GM12878 (cell line): ENCODE results near the gene NMRK2. TPM values are rescaled to one million over a fixed set of nuclear protein-coding genes. Genes with fewer than 3 reads are reported as not detected.

Experiments
- ATAC-seq: fragments of 200-7000 bp; cut with Tn5 transposase; 3 replicates; pipeline ENCODE4 v1.9.1; 2020; ENCODE audit warnings: mild to moderate bottlenecking, moderate library complexity
- BruUV-seq: library from RNA; stranded (reverse); fragments of 400-500 nt; replicated peaks from 2 replicates; lab custom pipeline; 2021; lab: Mats Ljungman, UMichigan
- CTCF ChIA-PET: fragments of 300-600 bp; sonication (Branson Sonifier 250); formaldehyde crosslinking; extraction: SDS; loops from one replicate; lab custom pipeline; 2021; ENCODE audit warnings: inconsistent platforms; lab: Yijun Ruan, JAX
- POLR2A ChIA-PET: fragments of 350-600 bp; formaldehyde crosslinking; extraction: SDS; loops from one replicate; lab custom pipeline; 2021; ENCODE audit warnings: inconsistent platforms; lab: Charles Lee
- RAD21 ChIA-PET: fragments of 300-600 bp; sonication (Branson Sonifier 250); formaldehyde crosslinking; loops from one replicate; lab custom pipeline; 2023; ENCODE audit warnings: antibody characterized with exemption; ENCODE audit not compliant: unreplicated experiment; lab: Charles Lee
- SMC1A ChIA-PET: fragments of 300-600 bp; sonication (Branson Sonifier 250); formaldehyde crosslinking; loops from one replicate; lab custom pipeline; 2023; ENCODE audit not compliant: unreplicated experiment, uncharacterized antibody; lab: Charles Lee
- DNase-seq: peaks from one replicate; pipeline ENCODE4 v3.0.0-alpha.2; 2011; ENCODE audit warnings: low read depth, low spot score
- FAIRE-seq: peaks from 3 replicates; lab custom pipeline; 2011; peaks lifted over from hg19 to GRCh38; lab: Jason Lieb, UNC
- H2AFZ ChIP-seq: 2 replicates; pipeline ENCODE4 v1.6.0; 2011; ENCODE audit warnings: low read depth, low read length, control low read depth; ENCODE audit not compliant: control insufficient read depth
- H3K27ac ChIP-seq: 2 replicates; pipeline ENCODE4 v1.5.1; 2011; ENCODE audit warnings: control low read depth; ENCODE audit not compliant: control insufficient read depth, insufficient read depth
- H3K27me3 ChIP-seq, 2 experiments: replicated peaks in 1 of 2; 2 replicates each; pipeline versions ENCODE4 v1.6.0 to v1.6.1; 2011; ENCODE audit warnings: low read length in 1 of 2; ENCODE audit not compliant: control insufficient read depth in 2 of 2, insufficient read depth in 2 of 2
- H3K36me3 ChIP-seq, 2 experiments: 2 replicates each; pipeline ENCODE4 v1.5.1; 2011; ENCODE audit warnings: low read length in 1 of 2; ENCODE audit not compliant: control insufficient read depth in 2 of 2, insufficient read depth in 2 of 2
- H3K4me1 ChIP-seq: 2 replicates; pipeline ENCODE4 v1.6.1; 2011; ENCODE audit warnings: mild to moderate bottlenecking, low read length, moderate library complexity, mixed read lengths; ENCODE audit not compliant: control insufficient read depth, insufficient read depth
- H3K4me2 ChIP-seq: 2 replicates; pipeline ENCODE4 v1.6.0; 2011; ENCODE audit warnings: control low read depth; ENCODE audit not compliant: control insufficient read depth, insufficient read depth
- H3K4me3 ChIP-seq: fragments of 200-600 bp; sonication (generic); 2 replicates; pipeline ENCODE4 v1.5.1; 2016
- H3K79me2 ChIP-seq: 2 replicates; pipeline ENCODE4 v1.6.0; 2011; ENCODE audit warnings: low read length; ENCODE audit not compliant: control insufficient read depth, insufficient read depth
- H3K9ac ChIP-seq: 2 replicates; pipeline ENCODE4 v1.8.0; 2011; ENCODE audit warnings: low read length, control low read depth, mixed read lengths; ENCODE audit not compliant: control insufficient read depth, insufficient read depth
- H3K9me3 ChIP-seq: replicated peaks from 3 replicates; pipeline ENCODE4 v1.5.1; 2011; ENCODE audit warnings: mild to moderate bottlenecking, low read length; ENCODE audit not compliant: control insufficient read depth, insufficient read depth
- H4K20me1 ChIP-seq: 2 replicates; pipeline ENCODE4 v1.6.0; 2011; ENCODE audit not compliant: control insufficient read depth, insufficient read depth
- BCLAF1 ChIP-seq: fragments of 450-650 bp; IDR thresholded peaks from 2 replicates; pipeline ENCODE4 v1.6.1; 2017; ENCODE audit warnings: antibody characterized with exemption, mild to moderate bottlenecking, moderate library complexity
- EZH2 ChIP-seq: IDR thresholded peaks from 2 replicates; pipeline ENCODE4 v1.6.1; 2012; ENCODE audit warnings: low read depth, mild to moderate bottlenecking, control low read depth, inconsistent platforms, low read length, borderline replicate concordance; ENCODE audit not compliant: control insufficient read depth
- HDAC2 ChIP-seq: fragments of 200-600 bp; sonication (generic); IDR thresholded peaks from 2 replicates; pipeline ENCODE4 v1.6.1; 2017
- JUNB ChIP-seq: IDR thresholded peaks from 2 replicates; pipeline ENCODE4 v1.6.1; 2016; ENCODE audit warnings: antibody characterized with exemption, mild to moderate bottlenecking
- JUND ChIP-seq: IDR thresholded peaks from 2 replicates; pipeline ENCODE4 v1.6.1; 2012; ENCODE audit warnings: low read depth, mild to moderate bottlenecking, low read length, improper control_type of control experiment, moderate library complexity
- MTA2 ChIP-seq: fragments of 450-650 bp; IDR thresholded peaks from 2 replicates; pipeline ENCODE4 v1.6.1; 2016; ENCODE audit warnings: low read depth, mild to moderate bottlenecking, moderate library complexity
- MXI1 ChIP-seq: fragments of 150-350 bp; IDR thresholded peaks from 2 replicates; pipeline ENCODE4 v1.6.1; 2011; ENCODE audit warnings: low read depth, mild to moderate bottlenecking, inconsistent platforms, low read length, improper control_type of control experiment
- POLR2A ChIP-seq: IDR thresholded peaks from 2 replicates; pipeline ENCODE4 v1.6.1; 2011; ENCODE audit warnings: low read depth, mild to moderate bottlenecking, low read length
- POLR2AphosphoS2 ChIP-seq: IDR thresholded peaks from 2 replicates; pipeline ENCODE4 v1.6.1; 2011; ENCODE audit warnings: low read depth, mild to moderate bottlenecking, low read length, improper control_type of control experiment, moderate library complexity
- POLR2AphosphoS5 ChIP-seq: IDR thresholded peaks from 2 replicates; pipeline ENCODE4 v1.6.1; 2011; ENCODE audit warnings: mild to moderate bottlenecking, low read length, inconsistent platforms
- RELA ChIP-seq: fragments of 450-650 bp; IDR thresholded peaks from 2 replicates; pipeline ENCODE4 v1.8.0; 2014; ENCODE audit warnings: borderline replicate concordance; ENCODE audit not compliant: partially characterized antibody
- SP1 ChIP-seq: IDR thresholded peaks from one replicate; pipeline ENCODE4 v1.6.1; 2011; ENCODE audit warnings: low read depth, low read length
- TCF7 ChIP-seq: IDR thresholded peaks from 2 replicates; pipeline ENCODE4 v1.6.1; 2014; ENCODE audit warnings: antibody characterized with exemption, borderline replicate concordance
- WGBS: methylation state at CpG from one replicate; pipeline ENCODE4 v1.1.6; 2016; ENCODE audit warnings: low lambda C conversion rate; ENCODE audit not compliant: insufficient replicate concordance, insufficient coverage; ENCODE audit errors: missing lambda C conversion rate; 5-methylcytosine and 5-hydroxymethylcytosine counted together
- in situ Hi-C: fragments of 300-500 bp; cut with MboI; formaldehyde crosslinking; loops from 9 replicates; pipeline ENCODE4 v1.14.3; 2018; ENCODE audit warnings: mixed read lengths
- intact Hi-C: fragments of 100-400 bp; cut with micrococcal nuclease; formaldehyde crosslinking; loops from one replicate; pipeline ENCODE4 v1.14.2; 2022; ENCODE audit not compliant: unreplicated experiment
- polyA plus RNA-seq, 11 experiments: library from polyadenylated mRNA; depleted of rRNA in 4 of 11; unstranded in 6 of 11; stranded (reverse) in 5 of 11; fragments of >200 nt; fragmentation: Nextera tagmentation in 4 of 11; fragmentation: Illumina TruSeq in 1 of 11; extraction: Ambion mirVana in 4 of 11; extraction: Trizol in 1 of 11; gene quantifications; 1 replicate in 1 of 11; 2 replicates in 10 of 11; pipeline versions ENCODE4 v1.2.1 to v1.2.3, GENCODE V29; 2011 to 2016; ENCODE audit warnings: inconsistent platforms in 2 of 11, missing spikeins in 2 of 11, low read depth in 1 of 11
- total RNA-seq, 4 experiments: library from RNA; depleted of rRNA in 3 of 4; stranded (reverse); fragments of >200 nt in 3 of 4; fragmentation: Illumina TruSeq in 1 of 4; extraction: Trizol in 1 of 4; gene quantifications; 2 replicates each; pipeline versions ENCODE4 v1.2.1 to v1.2.3, GENCODE V29; 2013 to 2021

NMRK2 gene
- total and polyA plus RNA-seq, 10 of the 15 experiments (the other 5 are each of a cell fraction or from before 2014, with no cell fraction given), result 0.14 to 0.15 TPM; not detected in 8

- in situ Hi-C loops, result no loop called here
- POLR2A ChIA-PET, result no interaction called here
- ATAC-seq (no peak), FAIRE-seq (no peak), DNase-seq (no peak)
- Histone ChIP-seq H3K9ac (no peak overlapping the region), H3K4me3 (peak overlapping the region; percentile 29; the same call in 1 of the 2 replicates), H3K36me3 (peaks cover 53 to 72% of the 10 kb centered on the region in 2 experiments), H3K27me3 (no peaks in the 10 kb centered on the region), H3K4me2 (peak overlapping the region; percentile 89), H4K20me1 (peaks cover 51% of the 10 kb centered on the region), H3K79me2 (peaks cover 79% of the 10 kb centered on the region), H3K4me1 (peaks cover 10% of the 10 kb centered on the region), H2AFZ (no peak overlapping the region), H3K9me3 (no peaks in the 10 kb centered on the region), H3K27ac (no peak overlapping the region)
- 87% methylated on average over 10 of the region's 10 CpGs for WGBS
- SMC1A ChIA-PET, result no interaction called here
- RAD21 ChIA-PET, result no interaction called here
- no TSS peak for BruUV-seq
- TF ChIP-seq JUNB (no peak), JUND (no peak), POLR2AphosphoS2 (0 out of 2 replicates have a peak, but pooled peaks have one; percentile 18), POLR2A (peak; percentile 53), POLR2AphosphoS5 (peak; percentile 5; the same call in 1 of the 2 replicates)
- intact Hi-C loops, result no loop called here
- CTCF ChIA-PET, result interaction anchor here (1.7 kb wide), 1 partner anchor 10 kb away, joined by 3 read pairs; the partner anchor contains the start of gene DAPK3
These were observed 48.5 kb downstream of the NMRK2 start for GRCh38 chr19:3981373-3981735.

GRCh38 chr19:3981736-3982681 is 49.1 kb downstream of the NMRK2 start:
- DNase-seq (no peak), ATAC-seq (no peak), FAIRE-seq (no peak)
- POLR2A ChIA-PET, result interaction anchor here (1.9 kb wide), 1 partner anchor 11 kb away, joined by 8 read pairs; the partner anchor contains the start of gene DAPK3
- Histone ChIP-seq H4K20me1 (peaks cover 48% of the 10 kb centered on the region), H2AFZ (no peak overlapping the region), H3K9ac (peak overlapping the region; percentile 17; the same call in 1 of the 2 replicates), H3K79me2 (peaks cover 75% of the 10 kb centered on the region), H3K27me3 (no peaks in the 10 kb centered on the region), H3K4me1 (peaks cover 10% of the 10 kb centered on the region), H3K27ac (no peak overlapping the region), H3K36me3 (peaks cover 49 to 65% of the 10 kb centered on the region in 2 experiments), H3K9me3 (no peaks in the 10 kb centered on the region), H3K4me3 (peak overlapping the region; percentile 97), H3K4me2 (peak overlapping the region; percentile 89)
- in situ Hi-C loops, result no loop called here
- CTCF ChIA-PET, result interaction anchor here (1.7 kb wide), 1 partner anchor 11 kb away, joined by 3 read pairs; the partner anchor contains the start of gene DAPK3
- intact Hi-C loops, result no loop called here
- RAD21 ChIA-PET, result no interaction called here
- no TSS peak for BruUV-seq
- SMC1A ChIA-PET, result no interaction called here
- WGBS, result 93% methylated on average over 38 of the region's 39 CpGs
- peak; percentile 72 for TF ChIP-seq POLR2A
- no peak for TF ChIP-seq MTA2
- no peak for TF ChIP-seq BCLAF1
- no peak for TF ChIP-seq HDAC2
- TF ChIP-seq TCF7, result no peak
- no peak for TF ChIP-seq RELA
- no peak for TF ChIP-seq SP1
- no peak for TF ChIP-seq EZH2
- no peak for TF ChIP-seq MXI1
